Measurements from ENCODE around the gene CLEC4E. TPM values are rescaled to one million over a fixed set of nuclear protein-coding genes. Genes with fewer than 3 reads are reported as not detected.
A peak's percentile ranks its signal among the peaks of the same experiment; 100 is the strongest.
"Not testable (repeated sequence)": the region's sequence is repeated elsewhere in the genome, so short reads cannot be mapped to it uniquely, and the experiment has no call there.

The CLEC4E gene
- total RNA-seq, 2 experiments from 2014 or later: not detected

DNA sequence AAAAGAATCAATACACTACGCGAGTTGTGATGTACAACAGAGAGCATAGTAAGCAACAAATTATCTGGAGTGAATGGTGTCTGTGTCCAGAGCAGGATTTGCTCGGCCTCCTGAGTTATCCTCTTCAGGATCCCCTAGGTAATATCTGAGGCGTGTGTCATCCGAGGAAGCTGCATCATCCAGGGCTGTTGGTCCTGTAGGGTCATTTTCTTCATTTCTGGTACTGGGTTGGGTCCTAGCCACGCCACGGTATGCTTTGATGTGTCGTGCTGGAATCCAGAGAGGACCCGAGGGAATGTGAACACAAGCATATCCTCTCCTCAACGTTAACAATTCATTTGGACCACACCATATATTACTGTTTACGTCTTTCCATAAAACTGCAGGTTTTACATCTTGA, 19.0 kb upstream of the CLEC4E start:
- ChIA-PET POLR2A (no interaction called here), CTCF (interaction anchor here (3.2 kb wide), 1 partner anchor 15 kb away, joined by 12 read pairs; no protein-coding TSS in a partner anchor)
- no peak for DNase-seq
- no peak overlapping the region for H3K27ac Mint-ChIP-seq
- H3K9me3 Mint-ChIP-seq: no peaks in the 10 kb centered on the region
- H3K36me3 Mint-ChIP-seq (ENCODE audit: low read depth): no peaks in the 10 kb centered on the region
- H3K4me1 Mint-ChIP-seq: no peaks in the 10 kb centered on the region
- no peaks in the 10 kb centered on the region for H3K27me3 Mint-ChIP-seq
- H3K4me3 Mint-ChIP-seq: no peak overlapping the region

DNA sequence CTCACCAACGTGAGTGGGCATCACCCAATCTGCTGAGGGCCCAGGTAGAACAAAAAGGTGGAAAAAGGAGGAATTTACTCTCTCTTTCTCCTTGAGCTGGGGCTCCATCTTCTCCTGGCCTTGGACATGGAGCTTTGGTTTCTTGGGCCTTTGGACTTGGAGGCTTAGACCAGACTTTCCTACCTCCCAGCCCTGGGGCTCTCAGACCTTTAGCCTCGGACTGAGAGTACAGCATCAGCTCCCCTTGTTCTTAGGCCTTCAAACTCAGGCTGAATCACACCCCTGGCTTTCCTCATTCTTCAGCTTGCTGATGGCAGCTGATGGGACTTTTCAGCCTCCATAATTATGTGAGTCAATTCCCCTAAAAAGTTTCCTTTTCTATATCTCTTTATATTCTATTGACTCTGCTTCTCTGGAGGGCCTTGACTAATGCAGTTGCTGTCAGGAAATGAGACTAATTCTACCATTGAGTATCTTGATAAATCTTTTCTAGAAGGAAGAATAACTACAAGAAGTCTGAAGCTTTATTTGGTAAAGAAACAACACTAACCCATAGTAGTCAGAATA, 15.9 kb upstream of the CLEC4E start:
- no peak overlapping the region for H3K27ac Mint-ChIP-seq
- no peak for DNase-seq
- no peaks in the 10 kb centered on the region for H3K36me3 Mint-ChIP-seq (ENCODE audit: low read depth)
- H3K9me3 Mint-ChIP-seq: no peaks in the 10 kb centered on the region
- H3K4me3 Mint-ChIP-seq: no peak overlapping the region
- CTCF ChIA-PET: interaction anchor here (1.3 kb wide), 1 partner anchor 12 kb away, joined by 6 read pairs; no protein-coding TSS in a partner anchor
- H3K27me3 Mint-ChIP-seq: peaks cover 3% of the 10 kb centered on the region
- H3K4me1 Mint-ChIP-seq: no peaks in the 10 kb centered on the region
- POLR2A ChIA-PET: no interaction called here

- ChIA-PET CTCF (interaction anchor here (1.9 kb wide), 1 partner anchor 10 kb away, joined by 7 read pairs; no protein-coding TSS in a partner anchor), POLR2A (no interaction called here)
- H3K27ac Mint-ChIP-seq: no peak overlapping the region
- no peaks in the 10 kb centered on the region for H3K9me3 Mint-ChIP-seq
- H3K27me3 Mint-ChIP-seq: peaks cover 3% of the 10 kb centered on the region
- H3K4me3 Mint-ChIP-seq: no peak overlapping the region
- no peak for DNase-seq
- H3K4me1 Mint-ChIP-seq: no peaks in the 10 kb centered on the region
- no peaks in the 10 kb centered on the region for H3K36me3 Mint-ChIP-seq (ENCODE audit: low read depth)
These were observed 13.9 kb upstream of the CLEC4E start for GRCh38 chr12:8554451-8555195.

DNA sequence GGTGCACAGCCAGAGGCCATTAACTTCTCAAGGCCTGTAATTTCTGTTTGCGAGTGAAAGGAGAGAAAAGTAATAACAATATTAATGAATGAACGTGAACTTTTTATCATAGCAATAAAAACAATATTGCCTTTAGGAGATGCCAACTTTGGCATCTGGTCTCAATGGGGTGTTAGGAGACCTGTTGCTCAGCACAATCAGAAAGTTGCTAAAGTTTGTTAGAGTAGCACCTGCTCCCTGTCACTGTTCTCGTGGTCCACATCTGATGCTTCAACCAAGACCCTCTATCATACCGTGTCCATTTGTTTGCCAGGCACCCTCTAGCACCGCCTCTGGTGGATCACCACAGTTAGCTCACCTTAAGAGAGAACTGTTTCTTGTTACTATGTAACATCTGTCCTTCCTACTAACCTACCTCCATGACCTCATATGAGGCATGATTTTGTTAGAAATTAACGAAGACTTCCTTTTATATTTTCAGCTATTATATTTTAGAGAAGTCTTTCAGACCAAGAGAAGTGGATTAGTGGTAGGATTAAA, 12.5 kb upstream of the CLEC4E start:
- Mint-ChIP-seq H3K4me3 (no peak overlapping the region), H3K36me3 (ENCODE audit: low read depth) (no peaks in the 10 kb centered on the region), H3K27me3 (peaks cover 6% of the 10 kb centered on the region), H3K4me1 (no peaks in the 10 kb centered on the region), H3K27ac (no peak overlapping the region), H3K9me3 (no peaks in the 10 kb centered on the region)
- DNase-seq: no peak
- ChIA-PET POLR2A (no interaction called here), CTCF (interaction anchor here (1.7 kb wide), 1 partner anchor 9 kb away, joined by 7 read pairs; no protein-coding TSS in a partner anchor)

- H3K27ac Mint-ChIP-seq: no peak overlapping the region
- no peaks in the 10 kb centered on the region for H3K9me3 Mint-ChIP-seq
- no peaks in the 10 kb centered on the region for H3K4me1 Mint-ChIP-seq
- no peak overlapping the region for H3K4me3 Mint-ChIP-seq
- POLR2A ChIA-PET: no interaction called here
- peaks cover 10% of the 10 kb centered on the region for H3K27me3 Mint-ChIP-seq
- H3K36me3 Mint-ChIP-seq (ENCODE audit: low read depth): no peaks in the 10 kb centered on the region
- no peak for DNase-seq
- CTCF ChIA-PET: no interaction called here
These were observed 8.7 kb upstream of the CLEC4E start for GRCh38 chr12:8549381-8549780.

GRCh38 chr12:8548192-8548591, 7.5 kb upstream of the CLEC4E start:
- POLR2A ChIA-PET: no interaction called here
- DNase-seq: no peak
- Mint-ChIP-seq H3K27me3 (peaks cover 10% of the 10 kb centered on the region), H3K27ac (no peak overlapping the region), H3K36me3 (ENCODE audit: low read depth) (no peaks in the 10 kb centered on the region), H3K4me1 (no peaks in the 10 kb centered on the region), H3K9me3 (no peaks in the 10 kb centered on the region), H3K4me3 (no peak overlapping the region)
- CTCF ChIA-PET: interaction anchor here (1.0 kb wide), 1 partner anchor 61 kb away, joined by 3 read pairs; no protein-coding TSS in a partner anchor

DNA sequence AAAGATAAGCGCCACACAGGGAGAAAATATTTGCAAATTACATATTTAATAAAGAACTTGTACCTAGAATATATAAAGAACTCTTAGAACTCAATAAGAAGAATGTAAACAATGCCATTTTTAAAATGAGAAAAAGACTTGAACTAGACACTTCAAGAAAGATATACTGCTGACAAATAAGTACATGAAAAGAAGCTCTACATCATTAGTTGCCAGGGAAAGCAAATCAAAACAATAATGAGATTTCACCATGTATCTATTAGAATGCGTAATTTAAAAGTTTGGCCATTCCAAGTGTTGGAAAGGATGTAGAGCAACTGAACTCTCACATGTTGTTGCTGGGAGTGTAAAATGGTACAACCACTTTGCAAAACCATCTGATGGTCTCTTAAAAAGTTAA, 6.9 kb upstream of the CLEC4E start:
- H3K9me3 Mint-ChIP-seq: no peaks in the 10 kb centered on the region
- H3K4me1 Mint-ChIP-seq: no peaks in the 10 kb centered on the region
- peaks cover 10% of the 10 kb centered on the region for H3K27me3 Mint-ChIP-seq
- no peak overlapping the region for H3K27ac Mint-ChIP-seq
- POLR2A ChIA-PET: no interaction called here
- DNase-seq: no peak
- no peak overlapping the region for H3K4me3 Mint-ChIP-seq
- CTCF ChIA-PET: no interaction called here
- no peaks in the 10 kb centered on the region for H3K36me3 Mint-ChIP-seq (ENCODE audit: low read depth)

DNA sequence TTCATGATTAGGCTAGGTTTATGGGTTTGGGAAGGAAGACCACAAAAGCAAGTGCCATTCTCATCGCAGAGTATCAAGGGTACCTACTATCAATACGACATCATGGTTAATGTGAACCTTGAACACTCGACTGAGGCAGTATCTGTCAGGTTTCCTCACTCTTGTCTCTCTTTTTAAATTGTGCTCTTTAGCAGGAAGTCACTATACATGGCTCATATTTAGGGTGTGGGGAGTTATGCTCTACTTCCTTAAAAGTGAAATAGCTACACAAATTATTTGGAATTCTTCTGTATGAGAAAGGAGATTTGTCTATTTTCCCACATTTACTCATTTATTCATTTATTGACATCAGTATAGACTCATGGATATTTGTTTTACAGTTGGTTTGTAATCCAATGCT, 5.9 kb upstream of the CLEC4E start:
- no peak for DNase-seq
- Mint-ChIP-seq H3K9me3 (no peaks in the 10 kb centered on the region), H3K4me3 (no peak overlapping the region), H3K27me3 (peaks cover 11% of the 10 kb centered on the region), H3K36me3 (ENCODE audit: low read depth) (no peaks in the 10 kb centered on the region), H3K27ac (no peak overlapping the region), H3K4me1 (peaks cover 1% of the 10 kb centered on the region)
- ChIA-PET CTCF (no interaction called here), POLR2A (no interaction called here)

- H3K4me1 Mint-ChIP-seq: peaks cover 4% of the 10 kb centered on the region
- ChIA-PET CTCF (interaction anchor here (0.6 to 2.3 kb wide), 42 partner anchors 9 to 559 kb away, joined by 3 to 43 read pairs (median 4); partner anchors contain the start of gene M6PR), POLR2A (no interaction called here)
- H3K27ac Mint-ChIP-seq: no peak overlapping the region
- H3K27me3 Mint-ChIP-seq: peaks cover 31% of the 10 kb centered on the region
- no peaks in the 10 kb centered on the region for H3K36me3 Mint-ChIP-seq (ENCODE audit: low read depth)
- no peaks in the 10 kb centered on the region for H3K9me3 Mint-ChIP-seq
- DNase-seq: peak; percentile 76
- H3K4me3 Mint-ChIP-seq: no peak overlapping the region
These were observed 3.6 kb upstream of the CLEC4E start for GRCh38 chr12:8544295-8544694.

DNA sequence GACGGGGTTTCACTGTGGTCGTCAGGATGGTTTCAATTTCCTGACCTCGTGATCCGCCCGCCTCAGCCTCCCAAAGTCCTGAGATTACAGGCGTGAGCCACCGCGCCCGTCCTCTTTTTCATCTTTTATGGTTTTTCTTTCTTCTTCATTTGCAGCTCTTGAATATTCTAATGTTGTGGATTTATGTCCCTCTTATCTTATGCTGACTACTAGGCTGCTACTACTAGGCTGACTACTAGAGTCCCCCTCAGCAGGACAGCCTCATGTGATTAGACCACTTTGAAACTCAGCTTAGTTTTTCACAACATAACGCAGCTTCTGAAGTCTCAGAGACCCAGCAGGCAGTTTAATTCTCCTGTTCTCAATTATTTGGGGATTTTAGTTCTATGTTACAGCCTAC, 857 bp upstream of the CLEC4E start:
- H3K27ac Mint-ChIP-seq: no peak overlapping the region
- DNase-seq: no peak
- H3K4me1 Mint-ChIP-seq: peaks cover 4% of the 10 kb centered on the region
- ChIA-PET POLR2A (no interaction called here), CTCF (interaction anchor here (2.4 kb wide), 1 partner anchor 12 kb away, joined by 7 read pairs; no protein-coding TSS in a partner anchor)
- H3K27me3 Mint-ChIP-seq: peaks cover 35% of the 10 kb centered on the region
- no peak overlapping the region for H3K4me3 Mint-ChIP-seq
- H3K36me3 Mint-ChIP-seq (ENCODE audit: low read depth): no peaks in the 10 kb centered on the region
- no peaks in the 10 kb centered on the region for H3K9me3 Mint-ChIP-seq

- H3K27me3 Mint-ChIP-seq: peaks cover 52% of the 10 kb centered on the region
- DNase-seq; H3K4me1 Mint-ChIP-seq; H3K27ac Mint-ChIP-seq; CTCF ChIA-PET; POLR2A ChIA-PET; H3K4me3 Mint-ChIP-seq; H3K9me3 Mint-ChIP-seq; H3K36me3 Mint-ChIP-seq (ENCODE audit: low read depth): not testable (repeated sequence)
These were observed 2.9 kb downstream of the CLEC4E start for GRCh38 chr12:8537820-8538219.

- no peak for DNase-seq
- H3K27ac Mint-ChIP-seq: no peak overlapping the region
- no peaks in the 10 kb centered on the region for H3K9me3 Mint-ChIP-seq
- H3K4me3 Mint-ChIP-seq: no peak overlapping the region
- no peaks in the 10 kb centered on the region for H3K36me3 Mint-ChIP-seq (ENCODE audit: low read depth)
- H3K27me3 Mint-ChIP-seq: peaks cover 30% of the 10 kb centered on the region
- ChIA-PET CTCF (no interaction called here), POLR2A (no interaction called here)
- H3K4me1 Mint-ChIP-seq: no peaks in the 10 kb centered on the region
These were observed 8.7 kb downstream of the CLEC4E start for GRCh38 chr12:8532045-8532444.

GRCh38 chr12:8527250-8528130, 13.2 kb downstream of the CLEC4E start:
- H3K27ac Mint-ChIP-seq: no peak overlapping the region
- peaks cover 2% of the 10 kb centered on the region for H3K9me3 Mint-ChIP-seq
- ChIA-PET POLR2A (no interaction called here), CTCF (interaction anchor here (0.8 kb wide), 1 partner anchor 17 kb away, joined by 3 read pairs; no protein-coding TSS in a partner anchor)
- no peak overlapping the region for H3K4me3 Mint-ChIP-seq
- no peaks in the 10 kb centered on the region for H3K36me3 Mint-ChIP-seq (ENCODE audit: low read depth)
- DNase-seq: no peak
- no peaks in the 10 kb centered on the region for H3K4me1 Mint-ChIP-seq
- H3K27me3 Mint-ChIP-seq: peaks cover 41% of the 10 kb centered on the region
